ENCODE data around the gene FIGNL1. TPM values are rescaled to one million over a fixed set of nuclear protein-coding genes. Genes with fewer than 3 reads are reported as not detected.

Gene FIGNL1
- total RNA-seq, 4 donors from 2014 or later = 6.6 to 22.8 (median 22.1) TPM

DNA sequence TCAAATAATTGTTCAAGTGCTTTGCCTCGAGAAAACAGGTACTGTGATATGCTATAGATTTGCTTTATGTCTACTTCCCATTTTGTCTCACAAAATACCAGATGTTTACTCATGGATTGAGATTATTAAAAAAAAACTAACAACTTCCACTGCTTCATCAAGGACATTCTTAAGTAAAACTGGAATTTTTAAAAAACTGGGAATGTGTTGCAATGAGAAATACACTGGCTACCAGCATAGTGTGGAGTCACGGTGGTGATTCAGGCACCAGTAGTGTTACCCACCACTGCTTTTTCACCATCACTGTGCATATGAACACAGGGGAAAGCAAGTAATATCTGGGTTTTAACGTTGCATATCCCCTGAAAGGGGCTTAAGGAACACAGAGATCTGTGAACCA is 21.2 kb downstream of the FIGNL1 start:
- no peak for TF ChIP-seq POLR2A (IDR thresholded peaks at IDR 0.05)
- TF ChIP-seq, protein P1, sequence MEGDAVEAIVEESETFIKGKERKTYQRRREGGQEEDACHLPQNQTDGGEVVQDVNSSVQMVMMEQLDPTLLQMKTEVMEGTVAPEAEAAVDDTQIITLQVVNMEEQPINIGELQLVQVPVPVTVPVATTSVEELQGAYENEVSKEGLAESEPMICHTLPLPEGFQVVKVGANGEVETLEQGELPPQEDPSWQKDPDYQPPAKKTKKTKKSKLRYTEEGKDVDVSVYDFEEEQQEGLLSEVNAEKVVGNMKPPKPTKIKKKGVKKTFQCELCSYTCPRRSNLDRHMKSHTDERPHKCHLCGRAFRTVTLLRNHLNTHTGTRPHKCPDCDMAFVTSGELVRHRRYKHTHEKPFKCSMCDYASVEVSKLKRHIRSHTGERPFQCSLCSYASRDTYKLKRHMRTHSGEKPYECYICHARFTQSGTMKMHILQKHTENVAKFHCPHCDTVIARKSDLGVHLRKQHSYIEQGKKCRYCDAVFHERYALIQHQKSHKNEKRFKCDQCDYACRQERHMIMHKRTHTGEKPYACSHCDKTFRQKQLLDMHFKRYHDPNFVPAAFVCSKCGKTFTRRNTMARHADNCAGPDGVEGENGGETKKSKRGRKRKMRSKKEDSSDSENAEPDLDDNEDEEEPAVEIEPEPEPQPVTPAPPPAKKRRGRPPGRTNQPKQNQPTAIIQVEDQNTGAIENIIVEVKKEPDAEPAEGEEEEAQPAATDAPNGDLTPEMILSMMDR (IDR thresholded peaks at IDR 0.05) = no peak
- H3K27me3 ChIP-seq = no peaks in the 10 kb centered on the region
- H3K27ac ChIP-seq = no peak overlapping the region
- intact Hi-C loops (cut with DNase I) = no loop called here
- H3K9me3 ChIP-seq = no peaks in the 10 kb centered on the region
- no peak overlapping the region for H3K4me3 ChIP-seq
- H3K36me3 ChIP-seq = no peaks in the 10 kb centered on the region
- H3K4me1 ChIP-seq = no peaks in the 10 kb centered on the region
- DNase-seq = no peak
- 81 to 88% methylated on average over 3 of the region's 3 CpGs for WGBS, 2 donors

DNA sequence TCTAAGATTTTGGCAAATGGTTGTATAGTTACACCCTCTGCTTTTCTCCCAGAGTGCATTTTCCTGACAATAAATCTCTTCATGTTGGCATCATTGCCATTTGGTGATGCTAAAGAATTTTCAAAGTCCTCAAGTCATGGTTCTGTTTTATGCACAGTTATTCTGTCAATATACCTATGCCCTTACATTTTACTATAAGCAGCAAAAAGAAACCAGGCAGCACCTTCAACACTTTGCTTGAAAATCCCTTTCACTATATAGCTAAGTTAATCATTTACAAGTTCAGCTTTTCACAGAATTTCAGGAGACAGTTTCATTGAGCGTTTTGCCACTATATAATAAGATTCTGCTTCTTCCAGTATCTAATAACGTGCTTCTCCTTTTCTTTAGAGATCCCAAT is 22.6 kb downstream of the FIGNL1 start:
- H3K4me1 ChIP-seq = no peaks in the 10 kb centered on the region
- TF ChIP-seq, protein P1 (IDR thresholded peaks at IDR 0.05) = no peak
- no peak for TF ChIP-seq POLR2A (IDR thresholded peaks at IDR 0.05)
- WGBS, 2 donors = 85 to 97% methylated on average over 2 of the region's 2 CpGs
- H3K4me3 ChIP-seq = no peak overlapping the region
- H3K27me3 ChIP-seq = no peaks in the 10 kb centered on the region
- no peaks in the 10 kb centered on the region for H3K9me3 ChIP-seq
- no peak overlapping the region for H3K27ac ChIP-seq
- DNase-seq = no peak
- intact Hi-C loops (cut with DNase I) = no loop called here
- no peaks in the 10 kb centered on the region for H3K36me3 ChIP-seq

- H3K36me3 ChIP-seq = no peaks in the 10 kb centered on the region
- 87 to 91% methylated on average over 3 to 5 of the region's 5 CpGs for WGBS, 2 donors
- H3K27me3 ChIP-seq = no peaks in the 10 kb centered on the region
- no peak overlapping the region for H3K4me3 ChIP-seq
- no peak for TF ChIP-seq POLR2A (IDR thresholded peaks at IDR 0.05)
- TF ChIP-seq, protein P1 (IDR thresholded peaks at IDR 0.05) = no peak
- no peak for DNase-seq
- intact Hi-C loops (cut with DNase I) = no loop called here
- H3K9me3 ChIP-seq = no peaks in the 10 kb centered on the region
- no peaks in the 10 kb centered on the region for H3K4me1 ChIP-seq
- H3K27ac ChIP-seq = no peak overlapping the region
Observed at GRCh38 chr7:50426280-50427045, 23.7 kb downstream of the FIGNL1 start.

DNA sequence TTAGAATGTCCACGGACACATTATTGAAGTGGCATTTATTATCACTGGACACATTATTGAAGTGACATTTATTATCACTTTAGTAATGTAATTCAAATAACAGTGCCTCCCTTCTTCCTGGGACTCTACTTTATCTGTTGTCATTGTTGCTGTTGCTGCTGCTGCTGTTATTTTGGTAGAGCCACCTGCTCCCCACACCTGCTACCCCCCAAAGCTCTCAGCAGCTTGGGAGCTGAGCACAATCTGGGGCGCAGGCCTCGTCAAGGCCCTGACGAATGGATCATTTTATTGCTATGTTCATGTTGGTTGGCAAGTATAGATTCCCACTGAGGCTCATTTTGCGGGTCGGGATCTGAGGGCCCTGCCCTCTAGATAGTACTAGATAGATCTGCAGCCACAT is 24.8 kb downstream of the FIGNL1 start:
- TF ChIP-seq POLR2A (IDR thresholded peaks at IDR 0.05) = no peak
- TF ChIP-seq, protein P1 (IDR thresholded peaks at IDR 0.05) = no peak
- intact Hi-C loops (cut with DNase I) = no loop called here
- Histone ChIP-seq H3K9me3 (no peaks in the 10 kb centered on the region), H3K36me3 (no peaks in the 10 kb centered on the region), H3K27ac (no peak overlapping the region), H3K4me1 (no peaks in the 10 kb centered on the region), H3K4me3 (no peak overlapping the region), H3K27me3 (no peaks in the 10 kb centered on the region)
- DNase-seq = no peak
- 81 to 93% methylated on average over 4 to 6 of the region's 6 CpGs for WGBS, 2 donors

DNA sequence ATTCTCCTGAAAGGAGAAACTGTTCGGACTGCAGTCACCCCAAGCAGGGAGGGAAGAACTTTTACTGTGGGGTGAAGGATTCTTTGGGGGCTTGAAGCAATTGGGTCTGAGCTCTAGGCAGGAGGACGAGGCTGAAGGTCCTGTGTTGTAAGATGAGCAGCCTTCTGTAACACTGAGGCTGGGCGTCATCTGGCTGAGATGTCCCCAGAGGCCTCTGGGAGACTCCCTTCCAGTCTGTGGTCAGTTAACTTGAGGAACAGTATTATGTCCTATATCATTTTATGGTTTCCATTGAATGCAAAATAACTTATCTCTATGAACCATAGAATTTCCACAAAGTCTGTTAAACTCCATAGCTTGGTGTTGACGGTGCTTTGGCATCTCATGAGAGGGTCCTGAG is 26.3 kb downstream of the FIGNL1 start:
- TF ChIP-seq, protein P1 (IDR thresholded peaks at IDR 0.05) = no peak
- no peak for TF ChIP-seq POLR2A (IDR thresholded peaks at IDR 0.05)
- intact Hi-C loops (cut with DNase I) = no loop called here
- H3K27me3 ChIP-seq = no peaks in the 10 kb centered on the region

More for the DNA sequence above, 26.3 kb downstream of the FIGNL1 start:
- no peak for DNase-seq
- Histone ChIP-seq H3K9me3 (no peaks in the 10 kb centered on the region), H3K36me3 (no peaks in the 10 kb centered on the region), H3K27ac (no peak overlapping the region), H3K4me1 (no peaks in the 10 kb centered on the region), H3K4me3 (no peak overlapping the region)
- 64 to 76% methylated on average over 2 of the region's 4 CpGs for WGBS, 2 donors
